Stimulated activated CD4-positive, alpha-beta T cell treated with anti-CD3 and anti-CD28 coated beads, Interleukin-1b, Interleukin-23, amount 100 ng/mL, for 48 hours (primary cell): ENCODE results near the gene TMEM30A.

Experiments
- DNase-seq: peaks from one replicate; pipeline ENCODE4 v3.0.0-alpha.2; 2020

The TMEM30A gene

DNA sequence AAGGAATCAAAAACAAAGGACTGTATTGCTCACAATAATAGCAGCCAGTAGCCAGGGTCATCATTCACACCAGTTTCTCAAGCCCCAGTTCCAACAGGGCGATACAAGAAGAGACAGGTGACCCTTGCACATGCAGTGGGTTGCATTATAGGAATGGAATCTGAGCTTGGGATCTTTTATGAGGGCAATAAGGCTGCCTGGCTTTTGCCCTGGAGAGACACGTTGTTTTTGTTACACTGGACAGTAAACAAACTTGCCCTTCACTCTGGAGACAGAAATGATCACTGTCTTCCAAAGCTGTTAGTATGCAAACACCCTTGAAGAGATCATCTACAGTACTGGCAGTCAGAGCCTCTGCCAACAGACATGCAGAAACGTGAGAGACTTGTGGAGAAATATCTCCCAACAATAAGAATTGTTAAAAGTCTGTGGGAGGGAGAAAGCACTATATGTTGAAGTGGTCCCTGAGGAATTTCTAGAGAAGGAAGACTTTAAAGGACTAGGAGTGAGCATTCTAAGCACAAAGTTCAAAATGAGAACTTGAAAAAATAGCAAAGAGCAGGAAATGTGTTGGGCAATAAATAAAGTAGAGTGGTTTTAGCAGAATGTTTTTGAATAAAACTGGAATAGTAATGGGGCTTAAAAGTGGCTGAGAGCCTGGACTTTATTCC lies 72.5 kb downstream of the TMEM30A start:
- no peak for DNase-seq

DNA sequence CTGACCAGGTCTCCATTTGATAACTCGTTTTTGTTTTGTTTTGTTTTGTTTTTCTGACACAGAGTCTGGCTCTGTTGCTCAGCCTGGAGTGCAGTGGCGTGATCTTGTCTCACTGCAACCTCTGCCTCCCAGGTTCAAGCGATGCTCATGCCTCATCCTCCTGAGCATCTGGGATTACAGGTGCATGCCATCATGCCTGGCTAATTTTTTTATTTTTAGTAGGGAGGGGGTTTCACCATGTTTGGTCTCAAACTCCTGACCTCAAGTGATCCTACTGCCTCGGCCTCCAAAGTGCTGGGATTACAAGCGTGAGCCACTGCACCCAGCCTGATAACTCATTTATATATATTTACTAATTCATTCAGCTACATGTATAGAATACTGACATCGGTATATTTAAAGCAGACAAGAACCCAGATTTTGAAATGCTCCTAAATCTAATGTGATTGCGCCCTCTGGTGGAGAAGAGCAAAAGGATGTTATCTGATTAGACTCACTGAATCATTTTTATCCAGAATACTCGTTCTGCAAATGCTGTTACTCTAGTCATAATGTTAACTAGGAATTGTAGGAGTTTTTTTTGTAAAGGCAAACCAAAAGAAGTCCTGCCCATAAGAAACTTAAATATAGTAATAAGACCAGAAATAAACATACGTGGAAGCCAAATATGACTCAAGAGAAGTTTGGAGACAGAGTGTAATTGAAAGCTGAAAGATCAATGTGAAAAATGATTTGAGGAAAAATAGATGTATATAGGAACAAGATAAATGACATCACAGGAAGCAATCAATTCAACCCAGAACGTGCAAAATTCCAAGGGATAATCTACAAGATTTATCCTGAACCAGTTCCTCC lies 73.5 kb downstream of the TMEM30A start:
- DNase-seq = peak; percentile 10

DNA sequence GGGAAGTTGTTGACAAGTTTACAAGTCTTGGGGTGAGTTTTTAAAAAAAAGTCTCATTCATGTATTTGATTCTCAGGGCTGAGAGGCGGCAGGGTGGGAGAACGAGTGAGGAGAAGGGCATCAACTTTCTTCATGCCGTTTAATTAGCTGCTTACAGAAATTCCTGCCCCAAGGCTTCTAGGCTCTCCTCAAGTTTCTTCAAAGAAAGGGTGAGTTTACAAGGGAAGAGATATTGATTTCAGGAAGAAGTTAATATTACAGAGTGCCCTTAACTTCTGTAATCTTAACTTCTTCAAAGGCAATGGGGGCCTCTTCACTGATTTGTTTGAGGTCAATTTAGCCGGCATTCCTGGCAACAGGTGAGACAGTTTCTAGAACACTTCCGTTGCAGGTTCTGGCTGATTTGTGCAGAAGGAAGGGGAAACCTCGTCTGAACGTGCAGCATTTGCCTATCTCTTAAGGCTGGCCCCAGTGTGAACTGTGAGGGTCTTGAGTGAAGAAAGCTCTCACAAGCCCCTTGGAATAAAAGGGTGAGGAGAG lies 75.3 kb downstream of the TMEM30A start:
- no peak for DNase-seq

DNA sequence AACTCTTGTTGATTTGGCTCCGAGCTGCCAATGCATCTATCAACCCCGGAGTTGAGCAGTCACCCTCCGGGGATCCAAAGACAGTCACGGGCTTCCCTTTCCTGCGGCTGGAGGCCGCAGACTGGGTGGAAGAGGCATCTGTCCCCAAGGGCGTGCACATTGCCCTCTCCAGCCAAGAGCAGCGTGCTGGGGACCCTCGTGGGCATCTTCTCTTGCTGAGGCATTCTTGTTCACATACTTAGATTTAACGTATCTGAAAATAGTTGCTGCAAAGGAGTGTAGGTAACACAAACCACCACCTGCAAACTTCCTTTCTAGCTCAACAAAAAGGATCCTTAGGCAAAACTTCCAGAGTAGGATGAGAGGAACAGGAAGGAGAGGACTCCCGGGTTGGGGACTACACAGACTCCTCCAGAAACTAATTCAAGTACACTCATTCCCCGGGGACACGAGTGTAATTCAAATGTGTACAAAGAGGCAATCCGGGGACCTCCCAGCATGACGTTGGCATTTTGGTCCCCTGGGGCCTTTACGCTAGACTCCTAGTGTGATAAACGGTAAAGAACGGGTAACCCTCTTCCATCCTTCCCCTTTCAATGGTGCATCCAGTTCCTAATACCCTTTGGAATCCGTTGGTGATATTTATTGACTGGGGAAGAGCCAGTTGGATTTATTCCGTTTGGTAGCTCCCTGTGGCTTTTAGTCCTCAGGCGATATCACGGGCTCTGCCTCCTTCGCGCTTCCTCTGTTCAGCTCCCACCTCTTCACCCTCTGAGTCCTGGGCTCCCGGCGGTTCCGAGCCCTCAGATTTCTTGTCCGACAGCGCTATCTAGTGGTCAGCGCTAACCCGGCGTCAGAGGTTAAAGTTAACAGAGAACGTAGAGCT lies 76.1 kb downstream of the TMEM30A start:
- DNase-seq = peak; percentile 80

DNA sequence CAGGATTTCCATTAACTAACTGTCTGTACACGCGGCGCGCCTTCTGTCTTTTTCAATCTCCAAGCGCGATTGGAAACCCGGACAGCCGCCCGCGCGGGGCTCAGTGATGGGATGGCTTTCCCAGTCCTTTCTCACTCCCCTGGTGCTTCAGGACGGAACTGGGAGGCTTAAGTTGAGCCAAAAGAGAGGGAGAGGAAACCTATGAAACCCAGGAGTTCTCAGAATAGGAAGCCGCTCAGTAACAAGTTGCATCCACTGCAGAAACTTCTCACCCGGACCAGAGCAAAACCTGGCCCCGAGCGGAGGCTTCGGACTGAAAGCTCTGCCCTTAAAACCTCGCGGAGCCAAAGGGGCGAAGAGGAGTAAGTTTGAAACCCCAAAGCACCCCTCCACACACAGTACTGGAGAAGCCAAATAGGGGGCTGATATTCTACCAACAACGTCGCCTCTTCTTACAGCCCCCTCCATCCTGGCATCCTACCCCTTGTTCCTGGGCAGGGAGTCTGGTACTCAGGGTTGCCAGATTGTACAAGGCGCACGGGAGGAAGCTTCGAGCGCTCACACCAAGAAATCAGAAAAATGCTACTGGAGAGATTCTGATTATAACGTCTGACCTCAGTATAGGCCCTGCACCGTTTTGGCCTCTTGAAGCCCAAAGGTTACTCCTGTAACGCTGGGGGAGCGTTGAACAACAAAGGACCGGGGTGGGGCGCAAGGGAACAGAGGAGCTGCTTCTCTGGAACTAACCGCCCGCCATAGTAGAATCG lies 77.8 kb downstream of the TMEM30A start:
- DNase-seq = no peak

DNA sequence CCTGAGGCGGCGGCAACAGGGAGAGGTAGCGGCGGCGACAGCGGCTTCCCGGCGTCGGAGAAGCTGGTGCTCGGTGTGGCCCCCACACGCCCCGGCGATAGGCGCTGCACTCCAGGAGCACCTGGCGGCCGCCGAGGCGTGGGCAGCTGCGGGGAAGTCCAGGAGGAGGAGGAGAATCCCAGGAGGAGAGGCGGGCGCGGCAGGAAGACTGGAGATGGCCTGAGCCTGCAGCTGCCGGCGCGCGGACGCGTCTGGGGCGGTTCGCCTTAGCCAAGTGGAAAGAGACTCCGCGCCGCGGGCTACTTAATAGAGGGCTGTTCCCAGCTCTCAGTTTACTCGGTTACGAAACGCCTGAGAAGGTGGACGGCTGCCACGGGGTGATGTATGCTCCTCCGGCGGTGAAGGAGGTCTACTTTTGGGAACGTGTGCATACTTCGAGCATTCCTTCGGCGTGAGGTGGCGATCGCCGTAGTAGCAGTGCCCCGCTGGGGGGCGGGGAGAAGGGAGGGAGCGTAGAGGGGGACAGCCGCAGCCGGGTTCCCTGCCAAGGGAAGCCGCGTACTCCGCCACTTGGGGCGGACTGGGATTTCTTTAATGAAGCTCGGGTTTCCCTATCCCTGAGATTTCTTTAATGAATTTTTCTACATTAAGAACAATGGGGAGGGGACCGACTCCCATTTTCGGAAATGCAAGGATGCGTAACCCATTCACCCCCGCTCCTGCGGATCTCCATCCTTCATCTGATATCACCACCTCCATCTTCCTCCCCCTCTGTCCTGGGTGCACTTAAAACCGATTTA lies 78.6 kb downstream of the TMEM30A start, which contains the start of gene COL12A1:
Gene COL12A1, minus strand, starts transcription at position 278 of the 800 bp plus-strand sequence. CDS start 3,261 bp downstream, outside the sequence.
- peak; percentile 8 for DNase-seq

DNA sequence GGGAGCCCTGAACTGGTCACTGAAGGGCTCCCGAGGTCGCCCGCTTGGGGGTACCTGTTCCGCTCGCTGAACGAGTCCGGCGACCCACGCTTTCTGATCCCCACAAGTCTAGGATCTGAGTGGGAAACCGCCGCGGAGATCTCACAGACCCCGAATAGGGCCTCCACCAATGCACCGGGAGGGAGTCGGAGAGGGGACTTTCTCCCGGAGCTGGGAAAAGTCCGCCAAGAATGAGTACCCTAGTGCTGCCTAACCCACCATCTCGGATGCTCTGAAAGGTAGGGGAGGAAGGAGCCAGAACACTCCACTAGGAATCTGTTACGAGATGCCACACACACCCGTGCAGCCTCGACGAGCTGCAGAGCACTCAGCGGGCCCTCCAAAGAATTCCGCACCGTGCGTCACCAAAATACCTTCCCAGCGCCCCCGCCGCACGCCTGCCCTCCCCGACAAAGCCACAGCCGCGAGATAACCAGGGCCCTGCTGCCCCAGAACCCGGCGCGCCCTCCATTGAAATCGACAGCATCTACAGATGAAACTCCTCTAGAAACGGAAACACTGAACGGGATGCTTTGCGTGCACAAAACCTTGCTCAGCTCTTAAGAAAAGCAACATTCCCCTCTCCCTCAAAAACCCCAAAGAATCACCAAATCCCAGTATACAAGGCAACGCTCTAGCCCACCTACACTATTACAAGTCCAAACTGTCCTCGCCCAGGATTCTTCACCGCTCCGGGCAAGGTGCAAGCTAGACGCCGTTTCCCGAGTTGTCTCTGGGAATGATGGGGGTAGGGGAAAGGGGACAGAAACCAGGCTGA lies 79.4 kb downstream of the TMEM30A start:
- DNase-seq = no peak

DNA sequence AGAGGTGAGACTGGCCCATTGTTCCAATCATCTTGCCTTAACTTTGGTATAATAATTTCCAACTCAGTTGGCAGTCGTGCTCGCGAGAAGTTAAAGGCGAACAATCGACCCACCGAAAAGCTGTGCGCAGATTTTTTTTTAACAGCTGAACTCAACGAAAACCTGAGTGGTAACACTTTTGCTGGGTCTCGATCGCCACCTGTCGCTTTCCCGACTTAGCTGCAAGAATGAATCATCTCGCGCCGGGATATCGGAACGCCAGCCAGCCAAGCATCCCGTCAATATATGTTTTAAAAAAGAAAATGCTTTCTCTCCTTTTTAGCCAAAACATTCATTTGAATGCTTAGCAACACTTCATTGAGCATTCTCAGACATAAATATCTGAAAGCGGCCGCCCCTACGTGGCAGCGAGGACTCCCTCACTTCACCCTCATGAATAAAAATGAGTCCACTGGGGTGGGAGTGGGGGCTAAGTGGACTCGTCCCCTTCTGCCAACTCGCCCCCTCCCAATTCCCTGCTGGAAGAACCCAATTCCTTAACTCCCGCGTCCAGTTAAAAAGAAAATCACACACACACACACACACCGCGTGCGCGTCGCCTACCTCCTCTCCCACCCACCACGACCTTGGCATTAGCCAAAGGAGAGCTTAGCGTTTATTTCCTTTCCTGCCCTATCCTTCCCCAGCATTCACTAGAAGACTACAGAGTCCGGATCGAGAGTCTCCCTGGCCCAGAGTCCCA lies 80.2 kb downstream of the TMEM30A start:
- peak; percentile 44 for DNase-seq

DNA sequence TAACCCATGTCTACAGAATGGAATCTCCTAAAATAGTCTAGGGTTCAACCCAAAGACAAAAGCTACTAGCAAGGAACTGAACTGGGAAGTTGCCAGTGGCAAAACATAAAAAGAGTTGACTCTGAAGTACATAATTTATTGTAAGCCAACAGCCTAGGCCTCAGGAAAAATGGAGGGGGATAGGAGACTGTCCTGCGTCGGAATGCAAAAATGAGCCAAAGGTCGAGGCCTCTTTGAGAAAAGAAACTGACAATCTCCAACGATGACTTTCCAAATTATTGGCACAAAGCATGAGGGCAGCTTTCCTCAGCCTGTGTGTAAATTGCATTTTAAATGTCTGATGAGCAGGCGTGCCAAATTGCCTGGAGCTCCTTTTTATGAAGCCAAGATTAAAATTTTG lies 80.9 kb downstream of the TMEM30A start:
- DNase-seq = no peak
